H9 (cell line): Measurements from ENCODE around the gene IQCM. TPM values are rescaled to one million over a fixed set of nuclear protein-coding genes. Genes with fewer than 3 reads are reported as not detected.

Source experiments
- DNase-seq: peaks from one replicate; pipeline ENCODE4 v3.0.0-alpha.2; 2017
- H2AFZ ChIP-seq: one replicate; pipeline ENCODE4 v1.6.1; 2013; ENCODE audit warnings: mild to moderate bottlenecking, low read length, control low read depth, moderate library complexity
- H2AK5ac ChIP-seq: 2 replicates; pipeline ENCODE4 v1.6.1; 2013; ENCODE audit warnings: low read length, control low read depth, mixed read lengths; ENCODE audit not compliant: insufficient read length
- H2BK120ac ChIP-seq: one replicate; pipeline ENCODE4 v1.6.1; 2013; ENCODE audit warnings: low read depth, mild to moderate bottlenecking, low read length, control low read depth, inconsistent platforms; ENCODE audit not compliant: poor library complexity, severe bottlenecking
- H2BK12ac ChIP-seq: 2 replicates; pipeline ENCODE4 v1.6.1; 2013; ENCODE audit warnings: low read length, control low read depth, mixed read lengths, low read depth; ENCODE audit not compliant: insufficient read length
- H2BK15ac ChIP-seq: 2 replicates; pipeline ENCODE4 v1.6.1; 2013; ENCODE audit warnings: low read depth, low read length, control low read depth
- H2BK20ac ChIP-seq: one replicate; pipeline ENCODE4 v1.6.1; 2013; ENCODE audit warnings: low read depth, mild to moderate bottlenecking, low read length, control low read depth, inconsistent platforms; ENCODE audit not compliant: poor library complexity, severe bottlenecking
- H2BK5ac ChIP-seq: 2 replicates; pipeline ENCODE4 v1.6.1; 2013; ENCODE audit warnings: low read length, control low read depth, mixed read lengths; ENCODE audit not compliant: insufficient read length
- H3K14ac ChIP-seq: 2 replicates; pipeline ENCODE4 v1.6.1; 2013; ENCODE audit warnings: low read length, control low read depth; ENCODE audit not compliant: insufficient read depth
- H3K18ac ChIP-seq: 2 replicates; pipeline ENCODE4 v1.6.1; 2013; ENCODE audit warnings: low read depth, mild to moderate bottlenecking, mixed read lengths, low read length, control low read depth; ENCODE audit not compliant: insufficient read length
- H3K23ac ChIP-seq: 2 replicates; pipeline ENCODE4 v1.6.1; 2013; ENCODE audit warnings: low read length, control low read depth, mixed read lengths, low read depth; ENCODE audit not compliant: insufficient read length
- H3K23me2 ChIP-seq: 2 replicates; pipeline ENCODE4 v1.6.1; 2013; ENCODE audit warnings: low read depth, mild to moderate bottlenecking, mixed read lengths, low read length, control low read depth; ENCODE audit not compliant: insufficient read length, poor library complexity, severe bottlenecking
- H3K27ac ChIP-seq: 2 replicates; pipeline ENCODE4 v1.5.1; 2013; ENCODE audit warnings: low read length, control low read depth, mixed read lengths, low read depth; ENCODE audit not compliant: insufficient read length
- H3K27me3 ChIP-seq: 2 replicates; pipeline ENCODE4 v1.6.1; 2013; ENCODE audit warnings: low read length, control low read depth, inconsistent platforms; ENCODE audit not compliant: insufficient read depth
- H3K4ac ChIP-seq: 2 replicates; pipeline ENCODE4 v1.6.1; 2013; ENCODE audit warnings: low read depth, mild to moderate bottlenecking, control low read depth, inconsistent platforms, low read length, moderate library complexity
- H3K4me1 ChIP-seq: 2 replicates; pipeline ENCODE4 v1.6.1; 2013; ENCODE audit warnings: low read length, control low read depth, inconsistent platforms; ENCODE audit not compliant: insufficient read depth
- H3K4me2 ChIP-seq: 2 replicates; pipeline ENCODE4 v1.6.1; 2013; ENCODE audit warnings: low read length, control low read depth, mixed read lengths; ENCODE audit not compliant: insufficient read length, insufficient read depth
- H3K56ac ChIP-seq: 2 replicates; pipeline ENCODE4 v1.6.1; 2013; ENCODE audit warnings: low read depth, mild to moderate bottlenecking, mixed read lengths, low read length, control low read depth; ENCODE audit not compliant: insufficient read length
- H3K79me1 ChIP-seq: 2 replicates; pipeline ENCODE4 v1.6.1; 2013; ENCODE audit warnings: low read depth, mild to moderate bottlenecking, moderate library complexity, low read length, control low read depth, inconsistent platforms; ENCODE audit not compliant: insufficient read depth, poor library complexity, severe bottlenecking
- H3K79me2 ChIP-seq: 2 replicates; pipeline ENCODE4 v1.6.1; 2013; ENCODE audit warnings: low read length, control low read depth, inconsistent platforms; ENCODE audit not compliant: insufficient read depth
- H3K9ac ChIP-seq: 2 replicates; pipeline ENCODE4 v1.6.1; 2013; ENCODE audit warnings: low read length, control low read depth, mixed read lengths; ENCODE audit not compliant: insufficient read length; ENCODE audit errors: extremely low read depth
- H3K9me3 ChIP-seq: one replicate; pipeline ENCODE4 v1.6.1; 2013; ENCODE audit warnings: low read depth, low read length, inconsistent platforms; ENCODE audit not compliant: control insufficient read depth
- H3T11ph ChIP-seq: one replicate; pipeline ENCODE4 v1.6.1; 2013; ENCODE audit warnings: mild to moderate bottlenecking, low read length, control low read depth, inconsistent platforms
- H4K20me1 ChIP-seq: one replicate; pipeline ENCODE4 v1.6.1; 2013; ENCODE audit not compliant: control insufficient read depth, insufficient read length, insufficient read depth
- H4K5ac ChIP-seq: 2 replicates; pipeline ENCODE4 v1.6.1; 2013; ENCODE audit warnings: low read depth, mild to moderate bottlenecking, mixed read lengths, low read length, control low read depth; ENCODE audit not compliant: insufficient read length
- H4K8ac ChIP-seq: replicated peaks from 2 replicates; pipeline ENCODE4 v1.6.1; 2013; ENCODE audit warnings: low read length, control low read depth, mixed read lengths, low read depth; ENCODE audit not compliant: insufficient read length
- H4K91ac ChIP-seq: 2 replicates; pipeline ENCODE4 v1.6.1; 2013; ENCODE audit warnings: low read depth, mild to moderate bottlenecking, moderate library complexity, mixed read lengths, low read length, control low read depth; ENCODE audit not compliant: insufficient read length
- H3K27ac Mint-ChIP-seq, 3 experiments: 2 replicates in 2 of 3; 3 replicates in 1 of 3; pipeline ENCODE4 v1.8.0; 2020 to 2021; ENCODE audit warnings: mixed read lengths in 3 of 3, mild to moderate bottlenecking in 1 of 3, moderate library complexity in 1 of 3
- H3K27me3 Mint-ChIP-seq: 2 replicates; pipeline ENCODE4 v1.8.0; 2021; ENCODE audit warnings: low read depth, mild to moderate bottlenecking, moderate library complexity, mixed read lengths
- H3K36me3 Mint-ChIP-seq, 3 experiments: 2 replicates in 2 of 3; 3 replicates in 1 of 3; pipeline ENCODE4 v1.8.0; 2020 to 2021; ENCODE audit warnings: low read depth in 3 of 3, mixed read lengths in 3 of 3; ENCODE audit not compliant: insufficient read depth in 1 of 3
- H3K4me1 Mint-ChIP-seq, 2 experiments: 2 replicates each; pipeline ENCODE4 v1.8.0; 2020; ENCODE audit warnings: mixed read lengths in 2 of 2
- H3K4me3 Mint-ChIP-seq, 2 experiments: 2 replicates in 1 of 2; 3 replicates in 1 of 2; pipeline ENCODE4 v1.8.0; 2020 to 2021; ENCODE audit warnings: mild to moderate bottlenecking in 2 of 2, mixed read lengths in 2 of 2, moderate library complexity in 1 of 2
- H3K9me3 Mint-ChIP-seq, 2 experiments: 2 replicates in 1 of 2; 3 replicates in 1 of 2; pipeline ENCODE4 v1.8.0; 2020; ENCODE audit warnings: mild to moderate bottlenecking in 2 of 2, mixed read lengths in 2 of 2, moderate library complexity in 1 of 2
- CTCF ChIP-seq: fragments of 200-600 bp; sonication (generic); conservative IDR thresholded peaks from 3 replicates; pipeline ENCODE4 v1.8.0; 2021; ENCODE audit warnings: antibody characterized with exemption, mild to moderate bottlenecking
- WGBS: extraction: QIAGEN DNeasy Blood & Tissue Kit; methylation state at CpG from one replicate; pipeline ENCODE4 v1.1.7; 2013; ENCODE audit warnings: missing lambda C conversion rate, low lambda C conversion rate, mixed read lengths; ENCODE audit not compliant: insufficient read length; ENCODE audit errors: extremely low coverage; 5-methylcytosine and 5-hydroxymethylcytosine counted together
- total RNA-seq: library from RNA; stranded (reverse); gene quantifications from 2 replicates; pipeline ENCODE4 v1.2.1, GENCODE V29; 2021

IQCM gene
- total RNA-seq, 1 experiment from 2014 or later = 0.15 TPM

- no peak overlapping the region for H3K9ac ChIP-seq
- no peak overlapping the region for H3K14ac ChIP-seq
- no peak overlapping the region for H2BK20ac ChIP-seq
- no peaks in the 10 kb centered on the region for H3K79me1 ChIP-seq
- no peak overlapping the region for H2BK15ac ChIP-seq
- no peak overlapping the region for H3K4me3 Mint-ChIP-seq
- no peak for TF ChIP-seq CTCF
- H3K56ac ChIP-seq = no peak overlapping the region
- peaks cover 6% of the 10 kb centered on the region in 2 experiments for H3K4me1 Mint-ChIP-seq
- no peak overlapping the region for H2AK5ac ChIP-seq
- no peak overlapping the region for H3T11ph ChIP-seq
- no peak overlapping the region for H4K91ac ChIP-seq
- no peaks in the 10 kb centered on the region for H3K27me3 ChIP-seq
- H3K27me3 Mint-ChIP-seq = no peaks in the 10 kb centered on the region
- DNase-seq = no peak
- H3K4me2 ChIP-seq = no peak overlapping the region
- no peak overlapping the region for H3K18ac ChIP-seq
- H3K79me2 ChIP-seq = no peaks in the 10 kb centered on the region
- no peaks in the 10 kb centered on the region for H3K36me3 Mint-ChIP-seq
- no peaks in the 10 kb centered on the region for H3K9me3 Mint-ChIP-seq
- no peaks in the 10 kb centered on the region for H3K9me3 ChIP-seq
- no peaks in the 10 kb centered on the region for H4K20me1 ChIP-seq
- no CpG with 5 or more reads among the region's 1 CpG for WGBS
- no peak overlapping the region for H2BK5ac ChIP-seq
- no peak overlapping the region for H3K27ac ChIP-seq
- H3K4me1 ChIP-seq = no peaks in the 10 kb centered on the region
- H2BK12ac ChIP-seq = no peak overlapping the region
- no peak overlapping the region for H3K23ac ChIP-seq
- H4K8ac ChIP-seq = no peak overlapping the region
- H3K4ac ChIP-seq = no peak overlapping the region
- no peak overlapping the region for H2AFZ ChIP-seq
- H4K5ac ChIP-seq = no peak overlapping the region
- no peak overlapping the region for H3K27ac Mint-ChIP-seq
- H2BK120ac ChIP-seq = no peak overlapping the region
- H3K23me2 ChIP-seq = no peaks in the 10 kb centered on the region
Measured at GRCh38 chr4:149741186-149741831, 74.3 kb downstream of the IQCM start.
